Measurements from ENCODE around the gene MB21D2.
A peak's percentile ranks its signal among the peaks of the same experiment; 100 is the strongest.
"Not testable (repeated sequence)": the region's sequence is repeated elsewhere in the genome, so short reads cannot be mapped to it uniquely, and the experiment has no call there.

MB21D2 gene

DNA sequence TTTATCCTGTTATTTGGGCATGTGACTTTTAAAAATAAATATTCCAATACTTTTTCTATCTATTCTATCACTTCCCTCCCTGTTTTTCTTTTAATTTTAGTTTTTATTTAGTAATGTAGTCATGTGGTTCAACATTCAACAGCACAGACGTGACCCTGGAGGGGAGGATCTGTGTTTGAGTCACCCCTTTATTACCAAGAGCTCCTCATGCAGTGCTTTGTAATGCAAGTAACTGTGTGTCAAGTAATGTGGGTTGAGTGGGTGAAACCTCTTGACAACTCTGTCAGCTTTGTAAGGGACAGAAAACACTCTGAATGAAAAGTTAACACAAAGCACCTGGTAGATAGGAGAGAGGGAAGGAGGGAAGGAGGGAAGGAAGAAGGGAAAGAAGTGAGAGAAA, 100.6 kb downstream of the MB21D2 start:
- DNase-seq (ENCODE audit: insufficient read length, low spot score) (no peak), FAIRE-seq (no peak)

DNA sequence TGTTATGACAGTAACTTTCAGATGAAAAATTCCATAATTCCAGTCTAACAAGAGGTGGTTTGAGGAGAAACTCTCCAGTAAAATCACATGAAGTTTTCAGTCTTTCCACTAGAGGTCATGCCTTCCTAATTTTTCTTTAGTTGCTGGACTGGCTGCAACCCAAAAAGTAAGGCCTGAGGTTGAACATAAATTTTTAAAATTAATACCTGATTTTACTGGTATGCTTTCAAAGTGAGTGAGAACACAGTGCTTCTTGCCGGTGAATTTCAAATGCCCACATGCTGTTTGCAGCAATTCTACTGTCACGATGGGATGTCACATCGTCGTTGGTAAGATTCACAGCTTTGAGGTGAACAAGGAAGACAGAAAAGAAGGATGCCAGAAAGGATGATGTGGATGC, 101.3 kb downstream of the MB21D2 start:
- DNase-seq (ENCODE audit: insufficient read length, low spot score) (no peak), FAIRE-seq (peak; percentile 5)
- TF ChIP-seq TAF1 (IDR thresholded peaks at IDR 0.05; ENCODE audit: low read depth, low read length): no peak
- TF ChIP-seq SPI1 (IDR thresholded peaks at IDR 0.05; ENCODE audit: low read depth, low read length): no peak
- no peak for TF ChIP-seq POLR2A (IDR thresholded peaks at IDR 0.05; ENCODE audit: low read depth, low read length)
- TF ChIP-seq POU2F2 (IDR thresholded peaks at IDR 0.05; ENCODE audit: low read depth, low read length): no peak

More for the DNA sequence above, 100.6 kb downstream of the MB21D2 start:
- no peak for TF ChIP-seq POLR2A (IDR thresholded peaks at IDR 0.05; ENCODE audit: low read depth, low read length)
- TF ChIP-seq POU2F2 (IDR thresholded peaks at IDR 0.05; ENCODE audit: low read depth, low read length): no peak
- no peak for TF ChIP-seq PAX5 (IDR thresholded peaks at IDR 0.05; ENCODE audit: insufficient read depth, low read length, severe bottlenecking)
- TF ChIP-seq TAF1 (IDR thresholded peaks at IDR 0.05; ENCODE audit: low read depth, low read length): no peak
- TF ChIP-seq POLR2AphosphoS5 (IDR thresholded peaks at IDR 0.05; ENCODE audit: low read depth, low read length): no peak
- no peak for TF ChIP-seq SPI1 (IDR thresholded peaks at IDR 0.05; ENCODE audit: low read depth, low read length)

DNA sequence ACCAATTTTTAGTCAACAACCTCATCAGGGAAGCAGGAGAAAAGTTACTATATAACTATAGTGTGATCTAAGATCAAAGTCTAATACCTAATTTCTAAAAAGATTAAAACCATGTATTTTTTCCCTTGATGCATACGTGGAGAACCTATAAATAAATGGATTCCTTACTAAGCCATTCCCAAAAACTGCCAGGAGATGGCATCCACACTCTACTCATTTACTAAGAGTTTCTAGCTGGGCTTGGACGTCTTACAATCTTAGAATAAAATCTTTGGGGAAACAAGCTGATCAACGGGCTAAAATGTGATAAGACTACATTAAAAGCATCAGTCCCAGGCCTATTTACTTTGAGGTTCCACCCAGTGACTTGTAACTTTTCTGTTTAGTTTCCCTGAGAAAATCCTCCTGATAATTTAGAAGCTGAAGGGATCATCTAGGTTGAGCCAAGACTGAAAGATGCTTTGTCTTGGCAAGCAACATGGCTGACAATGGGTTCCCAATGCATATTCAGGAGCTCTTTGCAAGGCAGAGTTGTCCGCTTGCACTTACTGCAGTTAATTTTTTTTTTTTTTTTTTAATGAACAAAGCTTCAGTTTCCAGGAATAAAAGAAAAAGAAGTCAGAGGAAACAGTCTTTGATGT, 104.8 kb downstream of the MB21D2 start:
- FAIRE-seq (no peak), DNase-seq (ENCODE audit: insufficient read length, low spot score) (no peak)
- no peak for TF ChIP-seq TAF1 (IDR thresholded peaks at IDR 0.05; ENCODE audit: low read depth, low read length)
- no peak for TF ChIP-seq POLR2A (IDR thresholded peaks at IDR 0.05; ENCODE audit: low read depth, low read length)
- TF ChIP-seq SPI1 (IDR thresholded peaks at IDR 0.05; ENCODE audit: low read depth, low read length): no peak
- no peak for TF ChIP-seq PAX5 (IDR thresholded peaks at IDR 0.05; ENCODE audit: insufficient read depth, low read length, severe bottlenecking)
- no peak for TF ChIP-seq POU2F2 (IDR thresholded peaks at IDR 0.05; ENCODE audit: low read depth, low read length)
- no peak for TF ChIP-seq POLR2AphosphoS5 (IDR thresholded peaks at IDR 0.05; ENCODE audit: low read depth, low read length)

DNA sequence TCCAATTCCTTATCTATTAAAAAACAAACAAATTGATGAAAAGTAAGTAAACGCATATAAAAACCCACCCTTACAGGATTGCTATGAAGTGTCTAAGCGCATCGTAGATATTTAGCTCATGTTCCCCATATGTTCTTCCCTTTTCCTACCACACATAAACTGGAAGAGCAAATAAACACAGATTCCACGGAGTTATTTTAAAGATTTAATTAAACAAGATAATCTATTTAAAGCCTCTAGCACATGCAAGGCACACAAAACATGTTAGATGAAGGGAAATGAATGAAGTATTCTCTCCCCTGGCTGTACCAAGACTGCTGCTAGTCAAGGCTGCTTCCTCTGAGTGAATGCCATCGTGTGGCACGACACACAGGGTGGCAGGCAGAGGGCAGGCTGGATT, 111.9 kb downstream of the MB21D2 start:
- DNase-seq (ENCODE audit: insufficient read length, low spot score) (no peak), FAIRE-seq (no peak)
- TF ChIP-seq SPI1 (IDR thresholded peaks at IDR 0.05; ENCODE audit: low read depth, low read length): no peak
- no peak for TF ChIP-seq POLR2AphosphoS5 (IDR thresholded peaks at IDR 0.05; ENCODE audit: low read depth, low read length)
- TF ChIP-seq PAX5 (IDR thresholded peaks at IDR 0.05; ENCODE audit: insufficient read depth, low read length, severe bottlenecking): no peak
- TF ChIP-seq TAF1 (IDR thresholded peaks at IDR 0.05; ENCODE audit: low read depth, low read length): no peak
- no peak for TF ChIP-seq POU2F2 (IDR thresholded peaks at IDR 0.05; ENCODE audit: low read depth, low read length)
- TF ChIP-seq POLR2A (IDR thresholded peaks at IDR 0.05; ENCODE audit: low read depth, low read length): no peak

DNA sequence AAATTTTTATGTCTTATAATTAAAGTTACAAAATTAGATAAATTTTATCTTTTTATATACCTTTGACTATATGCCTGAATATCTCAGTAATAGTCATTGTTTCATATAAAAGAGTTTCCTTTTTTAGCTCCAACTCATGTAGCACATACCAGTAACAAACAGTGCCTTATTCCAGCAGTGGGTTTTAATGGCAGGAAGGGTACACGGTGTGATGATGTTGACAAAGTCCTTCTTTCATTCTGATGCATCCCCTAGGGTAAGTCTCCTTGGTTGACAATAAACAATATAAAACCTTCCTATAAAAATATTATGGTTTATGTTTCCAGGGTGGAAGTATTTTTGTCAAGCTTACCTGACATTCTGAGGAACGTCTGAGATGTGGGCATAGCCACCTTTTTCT, 113.2 kb downstream of the MB21D2 start:
- TF ChIP-seq PAX5 (IDR thresholded peaks at IDR 0.05; ENCODE audit: insufficient read depth, low read length, severe bottlenecking) (no peak), POU2F2 (IDR thresholded peaks at IDR 0.05; ENCODE audit: low read depth, low read length) (no peak), SPI1 (IDR thresholded peaks at IDR 0.05; ENCODE audit: low read depth, low read length) (no peak), POLR2AphosphoS5 (IDR thresholded peaks at IDR 0.05; ENCODE audit: low read depth, low read length) (no peak), TAF1 (IDR thresholded peaks at IDR 0.05; ENCODE audit: low read depth, low read length) (no peak), POLR2A (IDR thresholded peaks at IDR 0.05; ENCODE audit: low read depth, low read length) (no peak)
- no peak for FAIRE-seq

DNA sequence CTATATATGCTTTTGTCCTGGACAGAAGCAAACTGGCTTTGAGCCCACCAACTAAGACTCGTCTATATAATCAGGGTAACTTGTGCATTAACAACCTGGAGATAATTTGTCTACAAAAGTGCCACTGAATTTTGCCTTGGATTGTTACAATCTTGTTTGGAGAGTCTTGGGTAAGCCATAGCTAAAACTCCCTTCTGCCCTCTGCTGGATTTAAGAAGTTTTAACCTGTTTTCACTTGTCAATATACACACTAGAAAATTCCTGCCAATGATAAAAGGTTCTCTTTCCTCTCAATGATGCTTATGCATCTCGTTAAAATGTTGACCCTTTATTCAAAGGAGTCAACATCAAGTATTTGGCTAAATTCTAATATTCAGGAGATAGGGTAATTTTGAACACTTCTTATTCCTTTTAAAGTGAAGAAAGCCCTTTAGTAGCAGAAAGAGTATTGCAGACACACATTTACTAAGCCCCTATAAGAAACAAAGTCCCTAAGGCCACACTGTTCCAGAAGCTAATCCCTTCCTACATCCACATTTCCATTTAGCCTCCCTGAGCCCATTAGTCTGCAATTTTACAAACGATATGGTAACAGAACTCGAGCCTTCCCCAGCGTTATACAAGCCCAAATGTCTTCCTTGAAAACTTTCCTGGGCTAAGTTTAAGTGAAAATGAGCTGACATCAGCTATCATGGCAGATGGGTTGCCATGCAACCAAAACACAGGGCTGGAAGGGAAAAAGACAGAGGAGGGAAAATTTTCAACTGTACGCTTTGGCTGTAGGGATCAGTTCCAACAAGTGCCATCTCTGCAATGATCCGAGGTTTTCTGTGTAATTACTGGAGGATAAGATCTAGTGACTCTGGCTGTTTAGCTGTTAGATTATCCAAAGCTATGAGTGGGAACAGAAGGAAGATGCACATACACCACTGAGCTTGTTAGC, 114.4 kb downstream of the MB21D2 start:
- DNase-seq (ENCODE audit: insufficient read length, low spot score) (no peak), FAIRE-seq (peak; percentile 35)
- TF ChIP-seq POLR2A (IDR thresholded peaks at IDR 0.05; ENCODE audit: low read depth, low read length): no peak
- no peak for TF ChIP-seq PAX5 (IDR thresholded peaks at IDR 0.05; ENCODE audit: insufficient read depth, low read length, severe bottlenecking)
- TF ChIP-seq POU2F2 (IDR thresholded peaks at IDR 0.05; ENCODE audit: low read depth, low read length): no peak
- TF ChIP-seq POLR2AphosphoS5 (IDR thresholded peaks at IDR 0.05; ENCODE audit: low read depth, low read length): no peak
- TF ChIP-seq SPI1 (IDR thresholded peaks at IDR 0.05; ENCODE audit: low read depth, low read length): no peak
- no peak for TF ChIP-seq TAF1 (IDR thresholded peaks at IDR 0.05; ENCODE audit: low read depth, low read length)

More for the DNA sequence above, 113.2 kb downstream of the MB21D2 start:
- no peak for DNase-seq (ENCODE audit: insufficient read length, low spot score)

DNA sequence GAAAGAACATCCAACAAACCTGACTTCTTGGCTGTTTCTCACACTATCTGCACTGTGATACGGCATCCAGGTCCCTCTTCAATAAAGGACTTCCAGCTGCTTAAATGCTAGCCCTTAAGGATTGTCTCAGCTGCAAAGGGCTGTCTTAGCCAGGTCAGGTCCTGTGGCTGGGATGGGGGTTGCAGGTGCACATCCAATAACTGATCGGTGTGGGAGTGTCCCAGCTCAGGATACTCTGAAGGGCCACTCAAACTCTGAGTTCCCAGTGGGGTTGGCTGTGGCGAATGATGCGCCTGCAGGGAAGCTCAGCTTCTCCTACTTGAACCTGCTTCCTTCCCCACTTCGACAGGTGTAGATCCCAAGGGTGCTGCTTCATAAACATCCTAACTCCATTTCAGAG, 115.7 kb downstream of the MB21D2 start:
- FAIRE-seq (no peak), DNase-seq (ENCODE audit: insufficient read length, low spot score) (no peak)
- no peak for TF ChIP-seq POU2F2 (IDR thresholded peaks at IDR 0.05; ENCODE audit: low read depth, low read length)

DNA sequence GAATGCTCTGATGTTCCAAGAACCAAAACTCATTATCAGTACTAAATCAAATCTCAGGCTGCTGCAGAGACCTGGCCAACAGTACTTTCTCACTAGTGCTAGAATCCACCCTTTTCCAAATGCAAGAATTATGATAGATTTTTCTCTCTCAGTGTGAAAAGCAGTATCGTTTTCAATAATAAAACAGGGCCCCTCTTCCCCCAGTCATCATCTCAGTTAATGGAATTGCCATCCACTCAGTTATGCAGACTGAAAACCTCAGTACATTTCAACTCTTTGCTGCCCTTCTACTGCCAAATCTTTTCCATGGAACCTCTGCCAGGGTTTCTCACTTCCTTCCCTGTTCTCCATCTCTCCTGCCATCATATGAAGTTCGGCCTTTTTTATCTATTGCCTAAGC, 117.9 kb downstream of the MB21D2 start:
- FAIRE-seq: no peak
- no peak for TF ChIP-seq POLR2AphosphoS5 (IDR thresholded peaks at IDR 0.05; ENCODE audit: low read depth, low read length)
- no peak for DNase-seq (ENCODE audit: insufficient read length, low spot score)

DNA sequence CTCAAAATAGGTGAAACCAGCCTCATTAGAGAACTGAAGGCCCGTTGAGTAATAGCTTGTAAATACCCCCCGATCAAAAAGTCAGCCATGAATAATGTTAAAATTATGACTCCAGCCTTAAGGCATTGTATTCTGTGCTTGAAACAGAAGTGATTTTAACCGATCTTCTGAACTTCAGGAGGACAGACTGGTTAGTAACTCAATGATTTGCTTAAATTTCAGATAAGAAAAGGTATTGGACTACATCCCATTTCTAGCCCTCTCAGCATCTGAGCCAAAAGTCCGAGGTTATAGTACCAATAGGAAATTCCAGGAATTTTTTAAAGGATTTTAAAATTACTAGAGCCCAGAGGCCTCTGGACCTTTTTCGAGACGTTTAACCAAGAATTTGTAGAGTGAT, 122.6 kb downstream of the MB21D2 start:
- FAIRE-seq (no peak), DNase-seq (ENCODE audit: insufficient read length, low spot score) (no peak)
- TF ChIP-seq POU2F2 (IDR thresholded peaks at IDR 0.05; ENCODE audit: low read depth, low read length) (no peak), PAX5 (IDR thresholded peaks at IDR 0.05; ENCODE audit: insufficient read depth, low read length, severe bottlenecking) (no peak), SPI1 (IDR thresholded peaks at IDR 0.05; ENCODE audit: low read depth, low read length) (no peak), TAF1 (IDR thresholded peaks at IDR 0.05; ENCODE audit: low read depth, low read length) (no peak), POLR2AphosphoS5 (IDR thresholded peaks at IDR 0.05; ENCODE audit: low read depth, low read length) (no peak), POLR2A (IDR thresholded peaks at IDR 0.05; ENCODE audit: low read depth, low read length) (no peak)

DNA sequence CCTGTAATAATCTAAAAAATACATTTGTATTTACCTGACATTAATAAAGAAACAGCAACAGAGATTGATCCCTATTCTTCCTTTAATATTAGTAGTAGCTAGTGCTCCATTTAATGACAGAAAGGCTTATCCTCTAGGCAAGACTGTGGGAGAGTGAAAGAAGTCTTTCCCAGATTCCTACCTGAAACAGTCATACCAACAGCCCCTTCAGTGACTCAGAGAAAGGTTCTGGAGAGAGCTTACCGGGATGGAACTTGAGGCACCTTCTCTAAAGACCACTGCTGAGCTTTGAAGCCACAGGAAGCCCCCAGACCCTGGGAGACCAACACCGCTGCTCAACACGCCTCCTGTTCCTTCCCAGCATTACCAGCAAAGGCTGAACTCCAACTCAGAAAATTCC, 123.4 kb downstream of the MB21D2 start:
- no peak for DNase-seq (ENCODE audit: insufficient read length, low spot score)
- FAIRE-seq: no peak
- no peak for TF ChIP-seq POLR2AphosphoS5 (IDR thresholded peaks at IDR 0.05; ENCODE audit: low read depth, low read length)
- TF ChIP-seq TAF1 (IDR thresholded peaks at IDR 0.05; ENCODE audit: low read depth, low read length): no peak
- no peak for TF ChIP-seq SPI1 (IDR thresholded peaks at IDR 0.05; ENCODE audit: low read depth, low read length)
- no peak for TF ChIP-seq PAX5 (IDR thresholded peaks at IDR 0.05; ENCODE audit: insufficient read depth, low read length, severe bottlenecking)
- no peak for TF ChIP-seq POU2F2 (IDR thresholded peaks at IDR 0.05; ENCODE audit: low read depth, low read length)
- no peak for TF ChIP-seq POLR2A (IDR thresholded peaks at IDR 0.05; ENCODE audit: low read depth, low read length)

DNA sequence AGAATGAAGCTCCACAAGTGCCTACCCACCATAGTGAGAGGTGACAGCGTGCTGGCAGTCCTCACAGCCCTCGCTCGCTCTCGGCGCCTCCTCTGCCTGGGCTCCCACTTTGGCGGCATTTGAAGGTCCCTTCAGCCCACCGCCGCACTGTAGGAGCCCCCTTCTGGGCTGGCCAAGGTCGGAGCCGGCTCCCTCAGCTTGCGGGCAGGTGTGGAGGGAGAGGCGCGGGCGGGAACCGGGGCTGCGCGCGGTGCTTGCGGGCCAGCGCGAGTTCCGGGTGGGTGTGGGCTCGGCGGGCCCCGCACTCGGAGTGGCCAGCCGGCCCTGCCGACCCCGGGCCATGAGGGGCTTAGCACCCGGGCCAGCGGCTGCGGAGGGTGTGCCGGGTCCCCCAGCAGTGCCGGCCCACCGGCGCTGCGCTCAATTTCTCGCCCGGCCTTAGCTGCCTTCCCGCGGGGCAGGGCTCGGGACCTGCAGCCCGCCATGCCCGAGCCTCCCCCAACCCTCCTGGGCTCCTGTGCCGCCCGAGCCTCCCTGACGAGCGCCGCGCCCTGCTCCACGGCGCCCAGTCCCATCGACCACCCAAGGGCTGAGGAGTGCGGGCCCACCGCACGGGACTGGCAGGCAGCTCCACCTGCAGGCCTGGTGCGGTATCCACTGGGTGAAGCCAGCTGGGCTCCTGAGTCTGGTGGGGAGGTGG, 128.7 kb downstream of the MB21D2 start:
- FAIRE-seq; DNase-seq (ENCODE audit: insufficient read length, low spot score): not testable (repeated sequence)
